NCI-H2081 treated with DMSO at 0.1 percent for 48 hours (cell line): ENCODE measurements around the gene NIPAL1.
"Not testable (repeated sequence)": the region's sequence is repeated elsewhere in the genome, so short reads cannot be mapped to it uniquely, and the experiment has no call there.

Experiments used
- DNase-seq: peaks from one replicate; lab custom pipeline; 2025; lab: John Stamatoyannopoulos, UW

The NIPAL1 gene

DNA sequence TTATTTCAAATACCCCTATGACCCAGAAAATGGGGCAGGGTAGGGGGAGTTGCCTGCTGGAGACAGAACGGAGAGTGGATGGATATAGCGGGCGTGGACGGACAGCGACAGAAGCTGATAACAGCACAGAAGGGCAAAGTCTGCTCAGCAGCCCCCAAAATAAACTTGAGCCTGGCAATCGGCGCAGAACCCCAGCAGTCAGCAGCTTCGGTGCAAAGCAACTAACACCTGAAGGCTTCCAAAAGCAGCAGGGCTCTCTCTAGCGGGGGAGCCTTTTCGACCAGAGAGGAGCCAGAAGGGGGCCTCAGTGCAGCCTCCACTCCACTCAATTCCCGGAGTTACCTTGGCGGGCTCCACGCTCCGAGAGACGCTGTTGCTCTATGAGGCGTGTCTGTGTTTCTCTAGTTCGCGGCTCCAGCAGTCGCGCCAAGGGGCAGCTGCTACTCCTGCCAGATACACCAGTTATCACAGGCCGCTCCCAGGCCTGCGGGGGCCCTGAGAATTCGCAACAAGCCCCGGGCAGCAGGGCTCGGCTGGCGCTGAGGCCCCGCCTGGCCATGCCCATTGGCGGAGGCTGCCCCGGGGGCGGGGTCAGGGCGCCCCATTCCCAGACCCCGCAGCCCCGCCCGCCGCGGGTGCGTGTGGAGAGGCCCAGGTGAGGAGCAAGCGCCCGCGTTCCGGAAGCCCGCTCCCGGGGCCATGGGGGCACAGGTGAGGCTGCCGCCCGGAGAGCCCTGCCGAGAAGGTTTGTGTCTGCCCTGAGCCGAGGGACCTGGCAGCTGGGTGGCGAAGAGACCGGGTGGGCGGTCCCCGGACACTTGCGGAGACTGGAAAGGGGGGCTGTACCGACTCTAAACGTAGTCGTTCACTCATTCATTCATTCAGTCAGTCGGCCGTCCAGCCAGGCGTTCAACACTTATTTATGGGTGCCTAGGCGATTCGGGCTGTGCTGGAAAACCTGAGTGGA is at the start of gene NIPAL1, which contains the start of gene CNGA1:
TSS of gene NIPAL1 (plus strand) at position 632 of the 967 bp plus-strand sequence. CDS start at position 700, 68 bp downstream.
TSS of gene CNGA1 (minus strand) at position 541 of the 967 bp plus-strand sequence. CDS start 63,992 bp downstream, outside the sequence.
- peak; percentile 58 for DNase-seq

DNA sequence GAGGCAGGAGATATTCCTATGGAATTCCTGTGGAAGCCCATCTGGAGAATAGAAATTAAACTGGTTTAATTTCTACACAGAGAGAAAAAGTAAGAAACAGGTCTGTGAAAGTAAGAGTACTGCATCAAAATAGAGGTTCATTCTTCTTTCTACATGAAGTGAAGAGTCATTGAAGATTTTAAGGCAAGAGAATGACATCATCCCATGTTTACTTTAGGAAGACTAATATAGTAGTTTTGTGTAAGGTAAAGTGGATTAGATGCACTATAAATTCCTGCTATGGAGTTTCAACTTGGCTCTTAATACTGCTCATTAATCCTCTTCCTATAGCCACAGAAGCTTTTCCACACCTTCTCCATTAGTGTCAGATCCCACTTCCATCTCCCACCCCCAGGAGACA is 47.7 kb upstream of the NIPAL1 start:
- no peak for DNase-seq

DNA sequence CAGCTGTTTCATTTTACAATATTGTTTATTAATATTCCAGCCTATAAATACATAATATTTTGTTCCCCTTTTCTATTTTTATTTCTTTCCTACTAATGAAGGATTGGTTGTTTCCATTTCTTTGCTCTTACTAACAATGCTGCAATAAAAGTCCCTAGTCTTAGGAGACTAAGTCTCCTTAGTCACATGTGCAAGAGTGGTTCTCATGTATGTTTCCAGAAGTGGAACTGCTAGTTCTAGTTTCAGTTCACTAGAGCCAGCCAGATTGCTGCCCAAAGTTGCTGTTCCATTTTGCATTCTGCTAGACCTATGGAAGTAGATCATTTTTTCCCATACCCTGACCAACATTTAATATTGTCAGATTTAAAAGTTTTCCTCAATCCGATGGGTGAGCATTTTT is 44.4 kb upstream of the NIPAL1 start:
- no peak for DNase-seq

DNA sequence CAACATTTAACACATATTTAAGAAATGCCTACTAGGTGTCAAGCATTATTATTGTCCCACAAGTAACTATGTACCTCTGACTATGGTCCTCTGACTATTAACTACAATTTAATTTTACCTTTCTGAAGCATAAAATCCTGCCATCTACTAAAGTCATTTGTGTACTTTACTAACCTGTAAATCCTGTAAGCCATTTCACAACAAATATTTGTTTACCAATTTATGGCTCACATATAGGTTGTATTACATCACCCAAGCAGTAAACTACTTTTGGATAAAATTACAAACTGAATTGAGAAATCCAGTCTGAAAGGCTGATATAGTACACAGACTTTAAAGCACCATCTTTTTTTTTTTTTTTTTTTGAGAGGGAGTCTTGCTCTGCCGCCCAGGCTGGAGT is 43.9 kb upstream of the NIPAL1 start:
- no peak for DNase-seq

DNA sequence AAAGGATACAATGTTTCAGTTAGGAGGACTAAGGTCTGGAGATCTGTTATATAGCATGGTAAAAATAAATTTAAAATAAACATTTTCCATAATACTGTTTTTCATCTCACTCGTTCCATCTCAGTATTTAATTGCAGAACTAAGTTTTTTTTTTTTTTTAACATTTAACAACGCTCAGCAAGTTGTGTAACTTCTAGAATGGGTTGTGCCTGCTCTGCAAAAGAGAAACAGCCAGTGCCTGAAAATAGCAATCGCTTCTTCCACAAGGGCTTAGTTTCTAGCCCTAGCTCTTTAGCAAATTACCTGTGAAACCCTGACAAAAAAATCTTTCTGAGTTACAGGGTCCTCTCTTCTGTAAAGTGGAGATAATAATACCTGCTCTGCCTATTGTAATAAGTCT is 42.0 kb upstream of the NIPAL1 start:
- no peak for DNase-seq

DNA sequence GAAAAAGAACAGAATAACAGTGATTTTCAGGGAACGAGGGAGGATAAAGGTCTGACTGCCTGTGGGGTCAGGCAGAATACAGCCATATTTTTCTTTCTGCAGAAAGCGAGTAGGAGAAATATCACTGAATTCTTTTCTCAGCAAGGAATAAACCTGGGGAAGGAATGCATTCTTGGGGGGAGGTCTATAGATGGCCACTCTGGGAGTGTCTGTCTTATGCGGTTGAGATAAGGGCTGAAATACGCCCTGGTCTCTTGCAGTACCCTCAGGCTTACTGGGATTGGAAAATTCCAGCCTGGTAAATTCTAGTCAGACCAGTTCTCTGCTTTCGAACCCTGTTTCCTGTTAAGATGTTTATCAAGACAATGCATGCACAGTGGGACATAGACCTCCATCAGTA is 26.4 kb upstream of the NIPAL1 start:
- no peak for DNase-seq

DNA sequence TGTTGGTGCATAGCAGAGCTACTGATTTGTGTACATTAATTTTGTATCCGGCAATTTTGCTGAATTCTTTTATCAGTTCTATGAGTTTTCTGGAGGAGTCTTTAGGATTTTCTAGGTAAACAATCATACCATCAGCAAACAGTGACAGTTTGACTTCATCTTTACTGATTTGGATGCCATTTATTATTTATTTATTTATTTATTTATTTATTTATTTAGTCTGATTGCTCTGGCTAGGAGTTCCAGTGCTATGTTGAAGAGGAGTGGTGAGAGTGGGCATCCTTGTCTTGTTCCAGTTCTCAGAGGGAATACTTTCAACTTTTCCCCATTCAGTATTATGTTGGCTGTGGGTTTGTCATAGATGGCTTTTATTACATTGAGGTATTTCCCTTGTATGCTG is 24.1 kb upstream of the NIPAL1 start:
- not testable (repeated sequence) for DNase-seq

DNA sequence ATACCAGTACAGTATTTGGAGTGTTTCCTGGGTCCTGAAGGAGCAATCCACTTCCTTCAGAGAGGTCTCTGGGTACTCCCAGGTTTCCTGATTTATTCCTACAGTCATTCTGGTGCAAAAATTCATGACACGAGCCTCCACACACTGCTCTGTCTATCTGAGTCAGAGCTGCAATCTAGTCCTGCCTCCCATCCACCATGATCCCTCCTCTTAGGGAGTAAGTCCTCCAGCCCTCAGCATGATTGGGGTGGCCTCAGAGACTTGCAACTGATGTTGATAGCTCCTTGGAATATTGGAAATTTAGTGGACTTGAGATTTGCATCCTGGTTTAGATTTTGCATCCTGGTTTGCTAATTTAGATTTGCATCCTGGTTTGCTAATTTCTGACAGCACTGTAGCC is 20.6 kb upstream of the NIPAL1 start:
- no peak for DNase-seq

DNA sequence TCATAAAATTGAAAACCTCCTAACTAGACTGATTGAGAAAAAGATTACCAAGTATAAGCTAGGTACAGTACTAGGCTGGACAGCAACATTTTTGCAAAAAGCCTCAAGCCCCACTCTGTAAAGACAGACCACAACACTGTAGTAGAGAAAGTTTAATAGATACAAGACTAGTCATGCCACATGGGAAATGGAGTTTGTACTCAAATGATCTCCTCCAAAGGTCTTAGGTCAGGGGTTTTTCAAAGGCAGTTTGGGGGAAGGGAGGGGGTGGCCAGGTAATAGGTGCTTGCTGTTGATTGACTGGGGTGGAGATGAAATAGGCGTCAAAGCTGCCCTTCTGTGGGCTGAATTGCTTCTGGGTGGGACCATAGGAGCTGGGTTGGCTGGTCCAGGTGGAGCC is 14.3 kb upstream of the NIPAL1 start:
- no peak for DNase-seq

DNA sequence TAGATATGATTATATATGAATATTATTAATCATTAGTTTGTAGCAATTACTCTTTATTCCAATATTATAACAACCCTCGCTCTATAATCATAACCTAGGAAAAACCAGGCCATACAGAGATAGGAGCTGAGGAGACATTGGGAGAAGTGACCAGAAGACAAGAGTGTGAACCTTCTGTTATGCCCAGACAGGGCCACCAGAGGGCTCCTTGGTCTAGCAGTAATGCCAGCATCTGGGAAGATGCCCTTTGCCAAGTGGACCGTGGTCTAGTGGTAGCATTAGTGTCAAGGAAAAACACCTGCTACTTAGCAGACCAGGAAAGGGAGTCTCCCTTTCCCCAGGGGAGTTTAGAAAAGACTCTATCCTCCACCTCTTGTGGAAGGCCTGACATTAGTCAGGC is 13.0 kb upstream of the NIPAL1 start:
- not testable (repeated sequence) for DNase-seq

DNA sequence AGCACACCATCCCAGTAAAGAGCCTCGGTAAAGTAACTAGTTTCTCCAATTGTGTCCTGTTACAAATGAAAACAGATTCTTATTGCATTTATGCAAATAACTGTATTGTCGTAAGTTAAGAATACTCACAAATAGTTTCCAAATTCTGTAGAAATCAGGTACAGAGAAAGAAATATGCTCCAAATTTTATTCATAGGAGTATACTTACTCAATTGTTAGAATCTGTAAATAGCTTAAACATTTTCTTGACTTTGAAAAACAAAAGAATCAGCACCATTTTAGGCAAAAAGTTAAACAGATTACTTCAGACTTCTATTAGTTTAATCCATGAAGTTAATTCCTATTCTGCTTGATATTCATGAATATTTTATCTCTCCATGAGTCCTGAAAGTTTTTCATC is 10.8 kb upstream of the NIPAL1 start:
- DNase-seq: no peak

DNA sequence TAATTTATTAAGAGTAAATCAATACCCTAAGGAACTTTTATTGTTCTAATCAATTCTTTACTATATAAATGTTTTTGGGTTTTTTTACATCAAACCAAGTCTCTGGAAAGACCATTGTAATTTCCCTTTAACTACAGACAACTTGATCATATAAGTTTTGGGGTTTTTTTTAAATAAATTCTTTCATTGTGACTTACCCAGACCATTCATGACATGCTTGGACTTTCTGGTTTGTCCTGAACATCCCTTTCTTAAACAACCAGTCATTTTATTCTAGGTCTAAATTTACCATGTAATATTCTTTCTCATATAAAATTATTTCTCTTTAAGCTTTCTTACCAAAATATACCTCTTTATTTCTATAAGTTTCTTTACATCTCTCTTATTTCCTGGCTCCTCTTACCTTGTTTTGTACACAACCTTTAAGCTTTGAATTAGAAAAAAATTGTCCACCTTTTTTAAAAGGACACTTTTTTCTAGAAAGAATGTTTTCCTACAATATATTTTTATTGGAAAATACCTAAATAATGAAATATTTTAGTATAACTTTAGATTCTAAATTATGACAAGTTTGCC is 8.5 kb upstream of the NIPAL1 start:
- DNase-seq: no peak

DNA sequence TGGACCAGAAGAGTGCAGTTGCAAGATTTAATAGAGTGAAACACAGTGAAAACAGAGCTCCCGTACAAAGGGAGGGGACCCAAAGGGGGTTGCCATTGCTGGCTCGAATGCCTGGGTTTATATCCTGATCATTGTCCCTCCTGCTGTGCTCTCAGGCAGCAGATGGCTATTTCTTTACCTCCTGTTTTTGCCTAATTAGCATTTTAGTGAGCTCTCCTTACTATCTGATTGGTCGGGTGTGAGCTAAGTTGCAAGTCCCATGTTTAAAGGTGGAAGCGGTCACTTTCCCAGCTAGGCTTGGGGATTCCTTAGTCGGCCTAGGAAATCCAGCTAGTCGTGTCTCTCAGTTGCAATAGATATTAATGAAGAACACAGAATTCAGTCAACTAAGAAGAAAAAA is 5.7 kb upstream of the NIPAL1 start:
- DNase-seq: not testable (repeated sequence)

DNA sequence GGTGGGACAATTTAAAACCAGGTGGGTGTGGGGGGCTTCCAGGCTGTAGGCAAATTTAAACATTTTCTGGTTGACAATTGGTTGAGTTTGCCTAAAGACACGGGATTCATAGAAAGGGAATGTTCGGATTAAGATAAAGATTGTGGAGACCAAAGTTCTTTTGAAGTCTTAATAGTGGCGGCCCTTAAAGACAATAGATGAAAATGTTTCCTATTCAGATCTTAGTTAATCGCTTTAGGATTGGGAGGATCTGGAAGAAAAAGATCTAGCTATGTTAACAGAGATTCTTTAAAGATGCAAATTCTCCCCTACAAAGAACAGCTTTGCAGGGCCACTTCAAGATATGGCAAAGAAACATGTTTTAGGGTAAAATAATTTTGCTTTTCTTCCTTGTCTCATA is 4.8 kb upstream of the NIPAL1 start:
- no peak for DNase-seq

DNA sequence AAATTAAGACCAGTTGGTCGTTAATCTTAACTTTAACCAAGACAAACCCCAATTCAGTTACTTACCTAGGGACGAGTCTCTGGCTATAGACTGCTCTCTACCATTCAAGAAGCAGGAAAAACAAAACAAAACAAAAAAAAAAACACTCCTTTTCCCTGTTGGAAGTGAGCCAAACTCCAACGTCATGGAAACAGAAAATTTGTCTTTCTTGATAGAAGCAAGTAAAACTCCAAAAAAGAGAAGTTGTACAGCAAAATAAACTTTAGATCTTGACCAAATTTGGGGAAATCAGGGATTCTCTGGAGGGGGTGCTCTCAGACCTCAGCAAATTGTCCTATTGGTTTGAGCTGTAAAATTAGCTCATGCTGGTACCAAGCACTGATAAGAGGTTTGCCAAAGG is 3.7 kb upstream of the NIPAL1 start:
- DNase-seq: no peak

DNA sequence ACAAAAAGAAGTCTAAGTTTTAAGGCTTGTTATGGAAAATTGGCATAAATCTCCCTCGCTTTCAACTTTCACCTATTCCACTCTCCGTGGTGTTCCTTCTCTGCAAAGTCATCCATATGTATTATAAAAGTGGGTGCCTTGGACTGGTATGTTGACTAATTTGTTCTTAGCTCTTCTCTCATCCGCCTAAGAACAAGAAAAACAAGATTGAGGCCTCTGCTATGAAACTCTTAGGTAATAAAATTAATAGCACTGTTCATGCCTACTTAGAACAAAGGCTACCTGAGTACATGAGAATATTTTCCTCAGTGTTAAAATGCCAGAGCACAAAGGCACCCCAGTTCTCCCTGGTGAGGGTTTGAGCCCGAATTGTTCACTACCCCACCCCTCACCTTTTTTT is 1.4 kb upstream of the NIPAL1 start:
- DNase-seq: no peak

DNA sequence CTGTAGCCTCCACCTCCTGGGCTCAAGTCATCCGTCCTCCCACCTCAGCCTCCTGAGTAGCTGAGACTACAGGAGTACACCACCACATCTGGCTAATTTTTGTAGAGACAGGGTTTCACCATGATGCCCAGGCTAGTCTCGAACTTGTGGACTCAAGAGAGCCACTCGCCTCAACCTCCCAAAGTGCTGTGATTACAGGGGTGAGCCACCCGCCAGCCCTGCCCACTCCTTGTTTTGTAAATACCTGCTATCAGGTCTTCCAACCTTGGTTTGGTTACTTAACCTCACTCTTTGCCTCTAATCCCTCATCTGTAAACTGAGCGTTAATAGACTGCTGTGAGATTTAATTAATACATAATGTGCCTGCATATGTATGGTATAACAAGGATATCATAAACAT is 894 bp upstream of the NIPAL1 start:
- DNase-seq: no peak

DNA sequence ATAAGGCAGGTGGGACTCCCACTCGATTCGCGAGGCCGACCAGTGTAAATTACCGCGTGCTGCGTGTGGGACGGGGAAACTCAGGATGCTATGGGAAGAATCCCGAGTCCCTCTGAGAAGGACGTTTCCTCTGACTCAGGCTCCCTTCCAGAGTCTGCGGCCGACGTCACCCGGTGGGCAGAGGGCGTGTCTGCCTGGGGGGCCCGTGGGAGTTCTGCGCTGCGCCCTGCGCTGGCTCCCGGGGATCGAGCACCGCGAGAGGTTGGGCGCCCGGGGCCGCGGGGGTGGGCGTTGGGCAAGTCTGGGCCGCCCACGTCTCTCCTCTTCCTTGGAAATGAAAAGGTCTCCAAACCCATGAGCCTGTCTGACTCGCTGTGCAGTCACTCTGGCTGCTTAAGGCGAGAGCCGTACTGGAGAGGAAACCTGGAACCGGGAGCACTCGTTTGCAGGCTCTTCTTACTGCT is 568 bp downstream of the NIPAL1 start:
- DNase-seq: no peak

DNA sequence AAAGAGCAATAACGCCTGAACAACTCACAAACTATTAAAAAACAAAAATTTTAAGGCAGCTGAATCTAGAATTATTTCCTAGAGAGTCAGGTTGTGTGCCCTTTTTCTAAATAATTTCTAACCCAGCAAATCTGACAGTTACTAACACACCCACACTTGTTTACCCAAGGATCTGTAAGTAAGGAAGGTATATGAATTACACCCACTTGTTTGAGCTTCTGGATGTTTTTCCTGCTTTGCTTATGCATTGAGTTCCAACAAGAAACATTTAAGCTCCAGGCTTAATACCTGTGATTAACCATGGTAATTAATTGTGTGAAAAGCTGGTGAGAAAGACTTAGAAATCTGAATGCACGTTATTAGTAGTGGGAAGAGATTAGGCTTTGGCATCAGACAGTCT is 1.5 kb downstream of the NIPAL1 start:
- no peak for DNase-seq

DNA sequence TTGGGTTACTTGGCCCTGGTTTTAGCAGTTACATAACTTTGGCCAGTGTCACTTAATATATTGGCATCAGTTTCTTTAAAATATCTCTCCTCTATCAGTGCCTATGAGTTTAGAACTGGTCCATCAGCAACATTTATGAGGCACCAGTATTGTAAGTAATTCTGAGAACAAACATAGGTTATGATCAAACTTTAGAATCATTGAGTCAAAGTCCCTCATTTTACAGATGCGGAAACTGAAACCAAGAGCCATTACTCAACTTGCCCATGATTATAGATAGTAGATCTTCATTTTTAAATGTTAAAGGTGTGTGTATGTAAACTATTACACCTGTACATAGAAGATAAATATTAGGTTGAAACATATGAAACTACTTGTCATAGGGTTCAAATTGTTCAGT is 4.5 kb downstream of the NIPAL1 start:
- DNase-seq: no peak

DNA sequence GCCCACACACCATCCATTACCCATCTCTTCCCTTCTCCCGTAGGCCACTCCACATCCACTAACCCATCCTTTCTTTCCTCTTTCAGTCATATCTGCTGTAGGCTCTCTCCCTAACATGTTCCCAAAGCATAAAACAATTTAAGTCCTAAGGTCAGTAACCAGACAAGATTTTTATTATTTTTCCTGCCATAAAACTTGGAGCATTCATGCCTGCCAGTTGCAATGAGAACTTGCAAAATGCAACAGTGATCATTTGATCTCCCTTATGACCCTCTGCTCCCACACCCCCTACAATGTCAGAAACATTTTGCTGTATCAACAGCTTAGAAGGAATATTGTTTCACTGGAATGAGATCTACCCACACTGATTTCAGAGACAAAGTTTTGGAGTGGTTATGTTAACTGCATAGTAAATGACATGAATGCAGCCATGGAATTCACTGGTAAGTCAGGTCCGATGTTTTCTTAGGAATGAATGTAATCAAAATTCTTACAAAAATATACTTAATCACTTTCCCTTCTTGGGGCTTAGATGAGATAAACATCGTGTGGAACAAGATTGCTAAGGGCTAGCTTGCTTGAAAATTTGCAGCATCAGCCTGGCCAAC is 5.7 kb downstream of the NIPAL1 start:
- no peak for DNase-seq

DNA sequence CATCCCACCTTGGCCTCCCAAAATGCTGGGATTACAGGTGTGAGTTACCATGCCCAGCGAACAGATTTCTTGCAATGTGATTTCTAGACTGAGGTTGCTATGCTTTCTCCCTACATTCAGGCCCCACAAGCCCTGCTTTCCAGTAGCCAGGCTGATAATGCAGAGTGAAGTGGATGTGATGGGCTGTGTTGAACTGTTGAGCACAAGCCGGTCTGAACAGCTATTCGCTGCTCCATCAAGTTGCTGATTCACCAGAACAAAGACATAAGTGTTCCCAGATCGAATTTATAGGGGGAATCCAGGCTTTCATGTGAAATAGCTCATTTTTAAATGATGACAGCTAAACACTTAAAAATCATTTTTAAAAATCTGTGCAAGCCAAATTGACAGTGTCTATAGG is 8.0 kb downstream of the NIPAL1 start:
- no peak for DNase-seq

DNA sequence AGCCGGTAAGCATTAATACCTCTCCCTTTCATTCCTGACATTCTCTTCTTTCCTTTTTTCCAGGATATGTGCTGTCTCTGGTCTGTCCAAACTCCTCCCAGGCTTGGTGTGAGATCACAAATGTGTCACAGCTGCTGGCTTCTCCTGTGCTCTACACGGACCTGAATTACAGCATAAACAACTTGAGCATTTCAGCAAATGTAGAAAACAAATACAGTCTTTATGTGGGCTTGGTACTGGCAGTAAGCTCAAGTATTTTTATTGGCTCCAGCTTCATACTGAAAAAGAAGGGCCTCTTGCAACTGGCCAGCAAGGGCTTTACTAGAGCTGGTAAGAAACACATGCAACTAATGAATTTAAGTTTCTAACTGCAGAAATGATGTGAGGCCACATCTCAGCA is 8.4 kb downstream of the NIPAL1 start:
- DNase-seq: no peak
